ENCODE data around the gene NECTIN4. TPM values are rescaled to one million over a fixed set of nuclear protein-coding genes. Genes with fewer than 3 reads are reported as not detected.

NECTIN4 gene
- polyA plus RNA-seq, 1 of the 3 experiments (the other 2 are of a cell fraction) = 0.59 TPM

- H3K79me2 ChIP-seq (ENCODE audit: insufficient read depth) = no peaks in the 10 kb centered on the region
- no peak within 1 kb of the TSS for H3K27ac ChIP-seq (ENCODE audit: low read depth in 2 of 2, low read length in 1 of 2)
- no peaks in the 10 kb centered on the region for H3K9me2 ChIP-seq
- WGBS (ENCODE audit: low lambda C conversion rate) = 87% methylated on average over 5 of the region's 9 CpGs
- H3K36me3 ChIP-seq (replicated peaks in 1 of 2; ENCODE audit: control insufficient read depth in 1 of 2, insufficient read depth in 2 of 2, low read length in 1 of 2) = no peaks in the 10 kb centered on the region
- no peak for DNase-seq
- no peak within 1 kb of the TSS for H3K9ac ChIP-seq
- no peak within 1 kb of the TSS for H3K4me3 ChIP-seq (ENCODE audit: low read depth in 2 of 2, low read length in 1 of 2)
- POLR2A ChIA-PET = no interaction called here
- H3K4me1 ChIP-seq (ENCODE audit: control insufficient read depth in 1 of 2, insufficient read depth in 2 of 2, low read depth in 1 of 2, low read length in 1 of 2) = no peaks in the 10 kb centered on the region
- H3K27me3 ChIP-seq (ENCODE audit: insufficient read depth) = no peaks in the 10 kb centered on the region
- no peak within 1 kb of the TSS for H2AFZ ChIP-seq (ENCODE audit: low read depth)
- CTCF ChIA-PET = interaction anchor here (1.6 to 22.7 kb wide), 2 partner anchors 8 to 26 kb away, joined by 3 to 198 read pairs; partner anchors contain the start of gene KLHDC9
- H3K9me3 ChIP-seq = no peaks in the 10 kb centered on the region
- H3F3A ChIP-seq (replicated peaks; ENCODE audit: insufficient read depth) = no peaks in the 10 kb centered on the region
- H3K4me2 ChIP-seq = no peak within 1 kb of the TSS
- TF ChIP-seq FOXM1 (IDR thresholded peaks at IDR 0.05; ENCODE audit: low read depth) = no peak
- TF ChIP-seq NFIC (IDR thresholded peaks at IDR 0.05; ENCODE audit: borderline replicate concordance) = no peak
- no peak for TF ChIP-seq GABPA (IDR thresholded peaks at IDR 0.05; ENCODE audit: low read depth)
- no peak for TF ChIP-seq MXI1 (IDR thresholded peaks at IDR 0.05; ENCODE audit: low read depth, low read length)
- H4K20me1 ChIP-seq (ENCODE audit: insufficient read depth) = no peaks in the 10 kb centered on the region
These were observed 19.6 kb downstream of the NECTIN4 start, which contains the start of gene ARHGAP30 for GRCh38 chr1:161069731-161070270. Gene ARHGAP30 (minus strand): TSS chr1:161069891. CDS start chr1:161069624, 267 bp downstream.

- no peak overlapping the region for H3K4me2 ChIP-seq
- no peaks in the 10 kb centered on the region for H3K9me2 ChIP-seq
- H3K27me3 ChIP-seq (ENCODE audit: insufficient read depth) = peaks cover 4% of the 10 kb centered on the region; the same call in 1 of the 2 replicates
- H3K9ac ChIP-seq = no peak overlapping the region
- 76% methylated on average over 9 of the region's 9 CpGs for WGBS (ENCODE audit: low lambda C conversion rate)
- no peaks in the 10 kb centered on the region for H4K20me1 ChIP-seq (ENCODE audit: insufficient read depth)
- POLR2A ChIA-PET = no interaction called here
- DNase-seq = no peak
- H3K27ac ChIP-seq (ENCODE audit: low read depth in 2 of 2, low read length in 1 of 2) = no peak overlapping the region
- H3K4me3 ChIP-seq (ENCODE audit: low read depth in 2 of 2, low read length in 1 of 2) = no peak overlapping the region
- no peaks in the 10 kb centered on the region for H3K9me3 ChIP-seq
- H3K79me2 ChIP-seq (ENCODE audit: insufficient read depth) = no peaks in the 10 kb centered on the region
- H3K4me1 ChIP-seq (ENCODE audit: control insufficient read depth in 1 of 2, insufficient read depth in 2 of 2, low read depth in 1 of 2, low read length in 1 of 2) = no peaks in the 10 kb centered on the region
- no peaks in the 10 kb centered on the region for H3K36me3 ChIP-seq (replicated peaks in 1 of 2; ENCODE audit: control insufficient read depth in 1 of 2, insufficient read depth in 2 of 2, low read length in 1 of 2)
- no peak overlapping the region for H2AFZ ChIP-seq (ENCODE audit: low read depth)
- H3F3A ChIP-seq (replicated peaks; ENCODE audit: insufficient read depth) = no peaks in the 10 kb centered on the region
- CTCF ChIA-PET = interaction anchor here (1.6 to 22.7 kb wide), 2 partner anchors 9 to 27 kb away, joined by 3 to 198 read pairs; partner anchors contain the start of gene KLHDC9
- TF ChIP-seq FOXM1 (IDR thresholded peaks at IDR 0.05; ENCODE audit: low read depth) (no peak), ELF1 (IDR thresholded peaks at IDR 0.05) (no peak), TCF12 (IDR thresholded peaks at IDR 0.05) (no peak), PBX3 (IDR thresholded peaks at IDR 0.05) (no peak), NRF1 (IDR thresholded peaks at IDR 0.05; ENCODE audit: low read depth, low read length) (no peak), MXI1 (IDR thresholded peaks at IDR 0.05; ENCODE audit: low read depth, low read length) (no peak), RCOR1 (IDR thresholded peaks at IDR 0.05; ENCODE audit: low read length) (no peak), ZBTB33 (IDR thresholded peaks at IDR 0.05; ENCODE audit: borderline replicate concordance, low read depth) (no peak), TAF1 (IDR thresholded peaks at IDR 0.05; ENCODE audit: borderline replicate concordance, low read depth, low read length) (no peak), TEAD4 (IDR thresholded peaks at IDR 0.05; ENCODE audit: borderline replicate concordance, insufficient read depth) (no peak), REST (IDR thresholded peaks at IDR 0.05; ENCODE audit: low read depth, low read length) (no peak), JUND (IDR thresholded peaks at IDR 0.05) (no peak), RXRA (IDR thresholded peaks at IDR 0.05; ENCODE audit: borderline replicate concordance, low read depth) (no peak), GATA2 (CRISPR knock-in tag; IDR thresholded peaks at IDR 0.05) (no peak), CTCF (IDR thresholded peaks at IDR 0.05) (no peak), POLR2AphosphoS5 (IDR thresholded peaks at IDR 0.05; ENCODE audit: low read depth, low read length) (no peak), GABPA (IDR thresholded peaks at IDR 0.05; ENCODE audit: low read depth) (no peak), SIN3A (IDR thresholded peaks at IDR 0.05; ENCODE audit: borderline replicate concordance, low read depth, low read length) (no peak), YY1 (IDR thresholded peaks at IDR 0.05; ENCODE audit: low read depth) (no peak)
These were observed 20.1 kb downstream of the NECTIN4 start for GRCh38 chr1:161069241-161069640.

Measured in SK-N-SH (cell line).